Colonic mucosa (tissue), 4 donors: ENCODE results near the gene ARF1. TPM values are rescaled to one million over a fixed set of nuclear protein-coding genes. Genes with fewer than 3 reads are reported as not detected.

Experiments used
- DNase-seq: peaks from one replicate; pipeline ENCODE4 v3.0.0-alpha.2; 2020
- H3K27ac ChIP-seq: fragments of 200-600 bp; one replicate; pipeline ENCODE4 v1.8.0; 2021
- H3K27me3 ChIP-seq: fragments of 200-600 bp; one replicate; pipeline ENCODE4 v1.8.0; 2021
- H3K36me3 ChIP-seq: fragments of 200-600 bp; one replicate; pipeline ENCODE4 v1.8.0; 2021
- H3K4me1 ChIP-seq: fragments of 200-600 bp; one replicate; pipeline ENCODE4 v1.8.0; 2021; ENCODE audit warnings: mild to moderate bottlenecking
- H3K4me3 ChIP-seq: fragments of 200-600 bp; one replicate; pipeline ENCODE4 v1.8.0; 2021
- H3K9ac ChIP-seq, 2 donors: one replicate each; pipeline ENCODE4 v1.7.0; 2013; ENCODE audit warnings: control low read depth in 2 of 2, low read depth in 2 of 2, low read length in 2 of 2
- H3K9me3 ChIP-seq: fragments of 200-600 bp; one replicate; pipeline ENCODE4 v1.8.0; 2021
- CTCF ChIP-seq: fragments of 200-600 bp; IDR thresholded peaks from one replicate; pipeline ENCODE4 v1.8.0; 2022; ENCODE audit warnings: antibody characterized with exemption, mild to moderate bottlenecking
- intact Hi-C: fragments of 100-400 bp; cut with DNase I; formaldehyde crosslinking; loops from one replicate; pipeline ENCODE4 v1.14.1; 2022
- total RNA-seq, 2 donors: library from RNA; stranded (reverse); fragmentation: NEBNext Ultra II Directional in 1 of 2; extraction: Animal tissue kit (Norgen Biotek cat#: 25700) in 1 of 2; gene quantifications; one replicate each; pipeline ENCODE4 v1.2.1, GENCODE V29; 2021
- donor health status: healthy.
- donor health status: DM: no; HTN: no; CAD: no.
- donor health status: DM: no; HTN: no; CAD: no.

The ARF1 gene
- total RNA-seq, 2 donors from 2014 or later = 522 to 586 TPM

DNA sequence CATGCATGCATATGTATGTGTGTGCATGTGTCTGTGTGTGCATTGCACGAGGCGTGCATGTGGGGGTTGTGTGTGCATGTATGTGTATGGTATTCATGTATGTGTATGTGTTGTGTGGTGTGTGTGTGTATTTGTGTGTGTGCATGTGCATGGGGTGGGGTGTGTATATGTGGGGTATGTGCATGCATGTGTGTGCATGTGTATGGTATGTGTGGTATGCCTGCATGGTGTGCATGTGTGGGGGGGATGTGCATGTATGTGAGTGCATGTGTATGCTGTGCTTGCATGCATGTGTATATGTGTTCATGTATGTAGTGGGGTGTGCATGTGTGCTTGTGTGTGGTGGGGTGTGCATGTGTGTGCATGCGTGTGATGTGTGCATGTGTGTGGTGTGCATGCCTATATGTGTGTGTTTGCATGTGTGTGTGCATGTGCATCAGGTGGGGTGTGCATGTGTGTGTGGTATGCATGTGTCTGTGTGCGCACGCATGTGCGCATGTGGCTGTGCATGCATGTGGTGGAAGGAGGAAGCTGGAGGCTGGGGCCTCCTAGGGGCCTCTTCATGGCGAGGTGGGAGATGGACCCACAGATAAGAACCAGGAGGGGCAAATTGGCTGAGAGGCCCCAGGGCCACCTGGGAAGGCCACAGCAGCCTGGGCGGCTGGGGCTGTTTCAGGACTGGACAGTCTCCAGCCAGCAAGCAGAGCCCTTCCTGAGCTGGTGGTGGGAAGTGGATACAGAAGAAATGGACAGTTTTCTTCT, 35.9 kb upstream of the ARF1 start:
- no peak for DNase-seq
- Histone ChIP-seq H3K36me3 (no peaks in the 10 kb centered on the region), H3K27me3 (no peaks in the 10 kb centered on the region), H3K27ac (no peak overlapping the region), H3K4me1 (no peaks in the 10 kb centered on the region), H3K4me3 (no peak overlapping the region), H3K9ac (no peak overlapping the region), H3K9me3 (no peaks in the 10 kb centered on the region)
- intact Hi-C loops = no loop called here
- TF ChIP-seq CTCF = no peak

DNA sequence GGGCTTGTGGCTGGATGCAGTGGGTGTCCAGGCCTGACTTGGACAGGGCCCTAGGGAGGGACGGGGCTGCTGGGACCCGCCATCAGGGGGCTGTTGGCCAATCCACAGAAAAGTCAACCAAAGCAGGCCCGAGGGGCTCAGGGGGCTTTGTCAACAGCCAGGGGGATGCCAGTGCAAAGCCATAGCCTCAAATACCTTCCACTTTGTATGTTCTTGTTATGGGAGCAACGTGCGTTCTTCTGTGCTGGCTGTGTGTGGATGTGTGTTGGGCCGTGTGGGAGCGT, 35.4 kb upstream of the ARF1 start:
- Histone ChIP-seq H3K27me3 (no peaks in the 10 kb centered on the region), H3K36me3 (no peaks in the 10 kb centered on the region), H3K4me3 (no peak overlapping the region), H3K9ac (no peak overlapping the region), H3K27ac (no peak overlapping the region), H3K9me3 (no peaks in the 10 kb centered on the region), H3K4me1 (no peaks in the 10 kb centered on the region)
- intact Hi-C loops = no loop called here
- DNase-seq = no peak
- no peak for TF ChIP-seq CTCF

DNA sequence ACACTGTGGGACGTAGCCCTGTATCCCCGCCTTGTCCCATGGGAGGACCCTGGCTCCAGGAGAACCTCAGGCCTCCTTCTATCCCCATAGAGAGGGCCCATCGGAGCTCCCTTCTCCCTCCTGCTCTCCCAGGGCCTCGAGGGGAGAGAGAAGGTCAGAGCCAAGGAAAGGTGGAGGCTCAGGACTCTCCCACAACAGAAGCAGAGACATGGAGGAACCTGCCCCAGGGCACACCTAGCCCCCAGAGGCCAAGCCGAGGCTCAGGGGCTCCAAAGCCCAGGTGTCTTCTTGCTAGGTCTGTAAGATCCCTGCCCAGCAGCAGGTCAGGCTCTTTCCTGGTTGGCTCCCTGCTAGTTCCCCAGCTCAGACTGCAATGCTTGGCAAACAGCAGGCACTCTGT, 34.4 kb upstream of the ARF1 start:
- Histone ChIP-seq H3K4me1 (no peaks in the 10 kb centered on the region), H3K4me3 (no peak overlapping the region), H3K9ac (no peak overlapping the region), H3K9me3 (no peaks in the 10 kb centered on the region), H3K36me3 (no peaks in the 10 kb centered on the region), H3K27ac (no peak overlapping the region), H3K27me3 (no peaks in the 10 kb centered on the region)
- no peak for DNase-seq
- intact Hi-C loops = no loop called here
- no peak for TF ChIP-seq CTCF

- intact Hi-C loops = no loop called here
- Histone ChIP-seq H3K27me3 (no peaks in the 10 kb centered on the region), H3K9ac (no peak overlapping the region), H3K36me3 (no peaks in the 10 kb centered on the region), H3K4me1 (no peaks in the 10 kb centered on the region), H3K9me3 (no peaks in the 10 kb centered on the region), H3K4me3 (no peak overlapping the region), H3K27ac (no peak overlapping the region)
- TF ChIP-seq CTCF = no peak
- DNase-seq = no peak
Observed at GRCh38 chr1:228048659-228049298, 33.7 kb upstream of the ARF1 start.

GRCh38 chr1:228050571-228051231, 31.8 kb upstream of the ARF1 start:
- intact Hi-C loops = no loop called here
- H3K4me3 ChIP-seq = no peak overlapping the region
- TF ChIP-seq CTCF = no peak

More at GRCh38 chr1:228050571-228051231, 31.8 kb upstream of the ARF1 start:
- no peaks in the 10 kb centered on the region for H3K9me3 ChIP-seq
- H3K9ac ChIP-seq = no peak overlapping the region
- H3K36me3 ChIP-seq = no peaks in the 10 kb centered on the region
- no peaks in the 10 kb centered on the region for H3K4me1 ChIP-seq
- no peak for DNase-seq
- no peaks in the 10 kb centered on the region for H3K27me3 ChIP-seq
- no peak overlapping the region for H3K27ac ChIP-seq
